ENCODE results near the gene KCNK7. TPM values are rescaled to one million over a fixed set of nuclear protein-coding genes. Genes with fewer than 3 reads are reported as not detected.

KCNK7 gene, protein sequence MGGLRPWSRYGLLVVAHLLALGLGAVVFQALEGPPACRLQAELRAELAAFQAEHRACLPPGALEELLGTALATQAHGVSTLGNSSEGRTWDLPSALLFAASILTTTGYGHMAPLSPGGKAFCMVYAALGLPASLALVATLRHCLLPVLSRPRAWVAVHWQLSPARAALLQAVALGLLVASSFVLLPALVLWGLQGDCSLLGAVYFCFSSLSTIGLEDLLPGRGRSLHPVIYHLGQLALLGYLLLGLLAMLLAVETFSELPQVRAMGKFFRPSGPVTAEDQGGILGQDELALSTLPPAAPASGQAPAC
- not detected in 2 replicates for total RNA-seq

DNA sequence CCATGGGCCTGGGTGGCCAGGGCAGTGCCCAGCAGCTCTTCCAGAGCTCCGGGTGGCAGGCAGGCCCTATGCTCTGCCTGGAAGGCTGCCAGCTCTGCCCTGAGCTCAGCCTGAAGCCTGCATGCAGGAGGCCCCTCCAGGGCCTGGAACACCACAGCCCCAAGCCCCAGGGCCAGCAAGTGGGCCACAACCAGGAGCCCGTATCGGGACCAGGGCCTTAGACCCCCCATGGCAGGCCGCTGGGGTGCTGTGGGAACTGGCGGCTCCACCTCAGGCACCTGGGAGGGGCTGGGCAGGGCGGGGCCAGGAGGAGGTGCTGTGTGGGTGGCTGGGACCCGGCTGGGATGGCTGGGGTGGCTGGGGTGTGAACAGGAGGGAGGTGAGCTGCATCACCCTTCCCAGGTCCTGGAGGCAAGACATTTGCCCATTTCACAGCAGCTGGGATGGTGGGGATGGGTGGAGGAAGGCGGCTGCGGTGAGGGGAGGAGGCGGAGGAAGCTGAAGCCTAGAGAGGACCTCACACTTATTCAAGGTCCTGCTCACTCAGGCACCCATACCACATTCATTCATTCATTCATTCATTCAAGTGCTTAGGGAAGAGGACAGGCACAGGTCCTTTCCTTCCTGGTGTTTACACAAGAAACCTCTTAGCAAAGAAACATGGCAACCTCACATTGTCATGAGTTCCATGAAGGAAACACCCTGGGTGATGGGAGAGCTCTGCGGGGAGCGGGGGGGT is at the start of gene KCNK7:
Gene KCNK7, minus strand, starts transcription at position 258 of the 739 bp plus-strand sequence. Its CDS starts 28 bp downstream, at position 230.

DNA sequence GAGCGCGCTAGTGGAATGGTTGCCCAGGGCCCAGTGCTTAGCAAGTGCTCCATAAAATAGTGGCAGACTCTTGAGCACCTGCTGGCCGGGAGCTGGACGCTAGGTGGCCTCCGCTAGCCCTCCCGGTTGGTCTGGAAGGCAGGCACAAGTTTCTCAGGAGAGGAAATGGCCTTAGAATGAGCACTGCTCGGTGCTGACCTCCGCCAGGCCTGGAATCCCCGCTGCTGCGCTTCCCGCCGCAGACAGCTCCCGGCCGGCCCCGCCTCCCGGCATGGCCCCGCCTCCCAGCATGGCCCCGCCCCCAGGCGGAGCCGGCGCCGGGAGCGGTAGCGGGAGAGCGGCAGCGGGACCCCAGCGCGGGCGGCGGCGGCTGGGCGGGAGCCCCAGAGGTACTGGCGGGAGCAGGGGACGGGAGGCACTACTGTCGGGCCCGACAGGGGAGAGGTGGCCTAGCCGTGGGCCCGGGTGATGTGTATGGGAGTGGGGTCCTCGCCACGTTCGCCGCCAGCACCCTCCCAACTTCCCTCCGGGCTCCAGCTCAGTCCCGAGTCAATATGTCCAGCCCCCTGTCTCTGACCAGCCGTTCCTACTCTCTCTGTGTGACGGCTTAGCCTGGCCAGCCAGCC is 42.3 kb upstream of the KCNK7 start, which contains the start of gene SIPA1:
Gene SIPA1, plus strand, starts transcription at position 308 of the 626 bp plus-strand sequence. CDS start 2,821 bp downstream, outside the sequence.

DNA sequence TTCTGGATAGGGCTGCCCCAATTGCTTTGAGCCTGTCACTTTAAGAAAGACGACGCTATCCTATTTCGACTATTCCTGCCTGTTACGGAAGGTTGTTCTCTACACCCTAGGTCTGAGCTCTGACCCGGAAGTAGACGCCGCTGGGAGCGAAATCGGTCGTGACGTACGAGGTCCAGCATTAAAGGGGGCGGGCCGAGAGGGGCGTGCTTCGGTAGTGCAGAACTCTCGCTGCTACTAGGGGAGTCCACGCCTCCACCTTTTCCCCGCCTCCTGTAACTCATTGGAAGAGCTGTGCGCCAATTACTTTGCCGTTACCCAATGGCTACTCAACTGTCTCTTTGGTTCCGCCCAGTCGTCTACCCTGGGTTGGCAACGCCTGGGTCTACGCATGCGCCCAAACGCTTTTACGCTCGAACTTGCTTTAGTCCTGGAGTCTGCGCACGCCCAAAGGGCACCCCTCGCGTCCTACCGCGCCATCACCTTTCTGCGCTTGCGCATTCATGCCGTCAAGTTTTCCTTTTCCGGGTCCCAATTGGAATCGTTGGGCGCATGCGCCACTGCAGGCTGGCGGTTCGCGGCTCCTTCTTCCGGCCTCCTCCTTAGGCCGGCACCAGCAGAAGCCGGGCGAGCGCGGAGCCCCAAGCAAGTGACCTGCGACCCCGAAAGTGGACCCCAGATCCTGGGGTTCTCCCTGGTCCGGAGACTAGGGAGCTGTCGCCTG is 19.8 kb upstream of the KCNK7 start, which contains the start of gene PCNX3:
Gene PCNX3, plus strand, starts transcription at position 548 of the 721 bp plus-strand sequence. CDS start 536 bp downstream, outside the sequence.

DNA sequence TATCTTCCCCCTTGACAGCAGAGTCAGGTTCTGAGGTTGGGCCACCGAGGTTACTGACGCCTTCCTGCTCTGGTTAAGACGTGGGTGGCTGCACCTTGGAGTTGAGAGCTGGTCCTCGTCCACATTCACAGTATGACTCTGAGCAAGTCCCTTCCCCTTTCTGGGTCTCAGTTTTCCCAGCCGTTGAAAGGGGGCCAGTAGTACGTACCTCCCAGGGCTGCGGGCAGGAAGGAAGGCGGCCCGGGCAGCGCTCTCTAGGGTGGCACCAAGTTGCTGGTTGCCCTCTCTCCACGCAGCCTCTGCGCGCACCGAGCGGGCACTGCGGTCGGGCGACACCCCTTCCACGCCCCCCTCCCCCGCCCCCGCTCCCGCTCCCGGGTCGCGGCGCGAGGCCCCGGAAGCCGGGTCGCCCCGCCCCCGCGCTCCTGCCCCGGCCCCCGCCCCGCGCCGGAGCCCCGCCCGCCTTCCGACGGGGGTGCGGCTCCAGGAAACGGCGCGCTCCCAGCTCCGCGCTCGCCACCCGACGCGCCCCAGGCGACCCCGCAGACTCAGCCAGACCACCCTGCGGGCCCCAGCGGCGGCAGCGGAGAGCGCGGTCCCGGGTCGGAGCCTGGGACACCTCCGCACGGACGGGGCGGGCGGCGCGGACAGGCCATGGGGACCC is 19.9 kb downstream of the KCNK7 start, which contains the start of gene EHBP1L1:
Gene EHBP1L1, plus strand, starts transcription at position 486 of the 664 bp plus-strand sequence. CDS start 250 bp downstream, outside the sequence.

DNA sequence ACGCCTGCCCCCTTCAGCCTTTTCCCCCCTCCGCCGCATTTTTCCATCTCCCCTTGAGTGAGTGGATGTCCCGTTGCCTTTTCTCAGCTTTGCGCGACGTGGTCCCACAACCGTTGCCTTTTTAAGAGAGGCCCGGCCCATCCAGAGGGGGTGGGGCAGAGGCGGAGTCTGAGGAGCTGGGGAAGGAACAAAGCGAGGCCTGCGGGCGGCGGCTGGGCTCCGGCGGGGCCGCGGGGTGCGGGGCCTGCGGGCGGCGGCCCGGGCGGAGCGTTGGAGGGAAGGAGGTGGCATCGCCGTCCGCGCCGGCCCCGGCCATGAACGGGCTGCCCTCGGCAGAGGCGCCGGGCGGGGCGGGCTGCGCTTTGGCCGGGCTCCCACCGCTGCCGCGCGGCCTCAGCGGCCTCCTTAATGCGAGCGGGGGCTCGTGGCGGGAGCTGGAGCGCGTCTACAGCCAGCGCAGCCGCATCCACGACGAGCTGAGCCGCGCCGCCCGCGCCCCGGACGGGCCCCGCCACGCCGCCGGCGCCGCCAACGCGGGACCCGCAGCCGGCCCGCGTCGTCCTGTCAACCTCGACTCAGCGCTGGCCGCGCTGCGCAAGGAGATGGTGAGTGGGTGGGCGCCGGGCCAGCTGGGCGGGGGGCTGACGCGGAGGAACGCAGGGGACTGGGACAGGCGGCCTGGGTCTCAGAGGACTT is 23.1 kb downstream of the KCNK7 start, which contains the start of gene FAM89B:
Gene FAM89B, plus strand, starts transcription at position 183 of the 696 bp plus-strand sequence. Its CDS starts 132 bp downstream, at position 315.

DNA sequence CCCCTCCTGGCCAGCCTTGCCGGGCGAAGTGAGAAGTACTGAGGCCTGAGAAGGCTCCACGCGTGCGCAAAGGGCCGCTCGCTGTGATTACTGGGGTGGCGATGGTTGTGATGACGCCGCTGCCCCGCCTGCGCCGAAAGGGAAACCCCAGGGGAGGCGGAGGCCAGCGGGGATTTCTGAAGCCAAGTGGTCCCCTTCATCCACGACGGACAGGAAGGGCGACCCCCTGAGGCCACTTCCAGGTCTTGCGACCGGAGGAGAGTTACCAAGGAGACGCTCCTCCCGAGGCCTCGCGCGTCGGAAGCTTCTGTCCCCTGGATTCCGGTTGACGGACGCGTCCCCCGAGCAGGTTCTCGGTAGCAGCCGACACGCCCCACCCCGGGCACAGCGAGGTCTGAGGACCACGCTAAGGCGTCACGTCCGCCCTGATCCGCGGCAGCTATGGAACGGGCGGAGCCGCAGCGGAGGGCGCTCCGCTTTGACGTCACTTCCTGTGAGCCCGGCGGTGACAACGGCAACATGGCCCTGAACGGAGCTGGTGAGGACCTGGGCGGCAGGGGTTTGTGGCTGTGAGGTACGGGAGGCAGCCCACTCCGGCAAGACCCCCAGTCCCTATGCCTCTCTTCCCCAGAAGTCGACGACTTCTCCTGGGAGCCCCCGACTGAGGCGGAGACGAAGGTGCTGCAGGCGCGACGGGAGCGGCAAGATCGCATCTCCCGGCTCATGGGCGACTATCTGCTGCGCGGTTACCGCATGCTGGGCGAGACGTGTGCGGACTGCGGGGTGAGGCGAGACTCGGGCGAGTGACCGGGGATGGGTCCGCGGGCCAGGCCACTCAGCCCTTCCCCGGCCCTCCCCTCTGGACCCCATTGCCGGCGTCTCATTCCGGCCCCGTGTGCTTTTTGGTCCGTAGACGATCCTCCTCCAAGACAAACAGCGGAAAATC is 25.4 kb downstream of the KCNK7 start, which contains the start of gene ZNRD2:
Gene ZNRD2, plus strand, starts transcription at position 505 of the 946 bp plus-strand sequence. Its CDS starts 15 bp downstream, at position 520.

DNA sequence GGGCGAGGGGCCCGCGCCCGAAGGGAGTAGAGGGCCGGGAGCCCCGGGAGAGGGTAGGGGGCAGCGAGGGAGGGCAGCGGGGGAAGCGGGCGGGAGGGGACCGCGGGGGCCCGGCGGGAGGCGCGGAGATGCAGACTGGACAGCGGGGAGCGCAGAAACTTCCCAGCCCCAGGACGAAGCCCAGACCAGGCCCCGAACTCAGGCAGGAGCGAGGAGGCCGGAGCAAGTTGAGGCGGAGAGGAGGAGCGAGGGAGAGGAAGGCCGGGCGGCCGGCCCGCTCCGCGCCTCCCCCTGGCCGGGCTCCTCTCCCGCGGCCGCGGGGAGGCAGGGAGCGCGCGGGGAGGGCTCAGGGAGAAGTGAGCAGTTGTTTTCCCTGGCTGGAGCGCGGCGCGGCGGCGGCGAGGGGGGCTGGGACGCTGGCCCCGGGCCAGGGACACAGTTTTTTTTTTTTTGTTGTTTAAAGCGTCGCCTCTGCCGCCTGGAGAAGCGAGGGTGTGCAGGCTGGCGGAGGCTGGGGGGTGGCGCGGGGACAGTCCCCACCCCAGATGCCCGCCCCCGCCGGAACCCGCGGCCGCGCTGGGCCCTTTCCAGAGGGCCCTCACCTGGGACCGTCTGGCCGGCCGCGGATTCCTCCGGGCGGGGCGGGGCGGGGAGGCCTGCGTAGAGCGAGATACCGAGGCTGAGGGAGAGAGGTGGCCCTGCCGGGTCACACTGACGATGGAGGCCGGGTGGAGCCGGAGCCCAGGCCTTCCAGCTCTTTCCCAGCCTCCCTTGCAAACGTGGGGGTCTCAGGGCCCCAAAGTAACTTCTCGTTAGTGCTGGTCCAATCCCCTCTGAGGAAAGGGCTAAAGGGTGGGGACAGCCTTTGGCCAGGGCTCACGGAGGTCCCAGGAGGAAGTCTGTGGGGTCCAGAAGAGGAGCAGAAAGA is 37.3 kb downstream of the KCNK7 start, which contains the start of gene LTBP3:
Gene LTBP3, minus strand, starts transcription at position 358 of the 928 bp plus-strand sequence. CDS start 400 bp downstream, outside the sequence.

Other genes with a start within 250 kb of the KCNK7 start
- 0.49 TPM in 1 of 2 replicates, not detected in the other for gene TIGD3, start 241.0 kb downstream of the KCNK7 start, total RNA-seq
- gene SLC25A45, start 213.2 kb downstream of the KCNK7 start, total RNA-seq, result 2.0 and 8.1 TPM in 2 replicates
- 43.7 and 43.9 TPM in 2 replicates for gene FRMD8, start 209.2 kb downstream of the KCNK7 start, total RNA-seq
- gene NEAT1, start 173.0 kb downstream of the KCNK7 start, total RNA-seq, result 39.0 and 52.0 TPM in 2 replicates
- gene MALAT1, start 96.8 kb downstream of the KCNK7 start, total RNA-seq, result 1,858 and 1,913 TPM in 2 replicates
- gene SCYL1, start 70.7 kb downstream of the KCNK7 start, total RNA-seq, result 103 and 141 TPM in 2 replicates
- gene LTBP3, start 37.4 kb downstream of the KCNK7 start, total RNA-seq, result 70.6 and 101 TPM in 2 replicates
- gene ZNRD2, start 25.3 kb downstream of the KCNK7 start, total RNA-seq, result 20.9 and 53.0 TPM in 2 replicates
- 19.0 and 23.7 TPM in 2 replicates for gene FAM89B, start 23.3 kb downstream of the KCNK7 start, total RNA-seq
- 38.6 and 80.3 TPM in 2 replicates for gene EHBP1L1, start 19.7 kb downstream of the KCNK7 start, total RNA-seq
- gene MAP3K11, start 18.4 kb upstream of the KCNK7 start, total RNA-seq, result 38.1 and 39.9 TPM in 2 replicates
- 27.1 and 30.1 TPM in 2 replicates for gene PCNX3, start 20.0 kb upstream of the KCNK7 start, total RNA-seq
- 8.3 and 10.7 TPM in 2 replicates for gene SIPA1, start 42.3 kb upstream of the KCNK7 start, total RNA-seq
- 50.2 and 56.4 TPM in 2 replicates for gene RELA, start 67.1 kb upstream of the KCNK7 start, total RNA-seq
- gene KAT5, start 116.5 kb upstream of the KCNK7 start, total RNA-seq, result 23.8 and 33.6 TPM in 2 replicates
- 55.7 and 59.4 TPM in 2 replicates for gene RNASEH2C, start 125.0 kb upstream of the KCNK7 start, total RNA-seq
- gene AP5B1, start 185.2 kb upstream of the KCNK7 start, total RNA-seq, result 11.2 and 14.4 TPM in 2 replicates
- not detected in 2 replicates for gene OVOL1, start 191.3 kb upstream of the KCNK7 start, total RNA-seq
- 0.32 and 1.3 TPM in 2 replicates for gene SNX32, start 238.2 kb upstream of the KCNK7 start, total RNA-seq

All from cardiac atrium fibroblast (primary cell).